NCI-H446 treated with DMSO at 0.1 percent for 48 hours (cell line): Measurements from ENCODE around the gene KIF13A.
A peak's percentile ranks its signal among the peaks of the same experiment; 100 is the strongest.
"Not testable (repeated sequence)": the region's sequence is repeated elsewhere in the genome, so short reads cannot be mapped to it uniquely, and the experiment has no call there.

Experiments
- DNase-seq: peaks from one replicate; lab custom pipeline; 2025; lab: John Stamatoyannopoulos, UW

The KIF13A gene

GRCh38 chr6:17870300-17871188 lies 116.9 kb downstream of the KIF13A start:
- no peak for DNase-seq

DNA sequence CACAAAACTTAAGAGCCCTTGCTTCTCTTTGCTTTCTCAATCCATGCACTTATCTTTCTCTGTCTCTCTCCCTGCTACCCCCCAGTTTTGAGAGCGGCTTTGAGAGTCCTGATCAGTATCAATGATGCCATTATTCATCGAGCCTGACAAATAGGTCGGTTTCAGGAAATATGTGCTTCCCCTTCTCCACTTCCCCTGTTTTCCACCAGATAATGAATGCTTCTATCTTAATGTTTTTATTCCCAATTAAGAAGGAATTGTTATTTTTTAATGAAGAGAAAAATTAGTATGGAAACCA lies 117.7 kb downstream of the KIF13A start:
- no peak for DNase-seq

GRCh38 chr6:17869010-17869752 lies 118.3 kb downstream of the KIF13A start:
- no peak for DNase-seq

DNA sequence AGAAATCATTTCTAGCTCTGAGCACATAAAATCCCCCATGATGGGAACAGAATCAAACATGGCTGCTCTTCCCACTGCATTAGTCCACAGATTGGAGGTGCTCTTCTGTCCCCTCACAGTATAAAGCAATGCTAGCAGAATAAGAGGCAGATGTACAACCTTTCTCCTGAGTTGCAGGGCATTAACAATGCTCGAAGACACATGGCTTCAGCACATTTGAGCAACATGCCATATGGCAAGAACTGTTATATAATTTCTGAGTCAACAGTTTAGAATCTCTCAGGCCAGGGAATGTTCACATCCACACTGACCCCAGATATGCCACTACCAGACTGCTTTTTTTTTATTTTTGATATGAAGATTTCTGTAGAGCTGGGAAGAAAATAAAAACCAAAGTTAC lies 119.6 kb downstream of the KIF13A start:
- DNase-seq = peak; percentile 91

- no peak for DNase-seq
Measured at GRCh38 chr6:17866876-17867444, 120.5 kb downstream of the KIF13A start.

- peak; percentile 44 for DNase-seq
Measured at GRCh38 chr6:17865798-17866725, 121.4 kb downstream of the KIF13A start.

GRCh38 chr6:17865243-17865642 lies 122.2 kb downstream of the KIF13A start:
- no peak for DNase-seq

DNA sequence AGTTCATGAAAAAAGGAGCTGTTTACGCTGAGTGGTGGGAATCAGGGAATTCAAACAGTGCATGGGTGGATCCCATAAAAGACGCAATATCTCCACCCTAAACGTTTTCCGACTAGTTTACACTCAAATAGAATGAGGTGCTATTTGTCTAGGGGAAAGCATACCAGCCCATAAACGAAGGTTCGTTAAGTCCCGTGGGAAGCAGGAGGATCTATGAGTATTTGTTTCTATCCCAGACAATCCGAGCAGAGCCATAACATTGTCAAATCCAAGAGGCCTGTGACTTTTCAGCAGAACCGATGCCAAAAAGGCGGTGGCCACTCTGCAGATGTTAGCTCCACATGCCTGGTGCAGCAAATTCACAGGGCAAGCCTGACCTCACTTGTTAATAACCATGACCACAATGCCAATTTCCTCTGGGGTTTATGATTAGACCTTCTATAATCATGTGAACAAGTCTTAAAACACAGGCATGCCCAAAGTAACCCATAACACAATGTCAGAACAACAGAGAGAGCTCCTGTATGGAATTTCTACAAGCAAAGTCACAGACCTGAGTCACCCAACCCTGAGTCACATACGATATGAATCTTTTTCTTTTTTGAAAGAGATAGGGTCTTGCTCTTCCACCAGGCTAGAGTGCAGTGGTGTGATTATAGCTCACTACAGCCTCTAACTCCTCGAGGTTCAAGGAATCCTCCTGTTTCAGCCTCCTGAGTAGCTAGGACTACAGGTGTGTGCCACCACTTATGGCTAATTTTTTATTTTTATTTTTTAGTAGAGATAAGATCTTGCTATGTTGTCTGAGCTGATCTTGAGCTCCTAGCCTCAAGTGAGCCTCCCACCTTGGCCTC lies 123.3 kb downstream of the KIF13A start:
- DNase-seq = no peak

DNA sequence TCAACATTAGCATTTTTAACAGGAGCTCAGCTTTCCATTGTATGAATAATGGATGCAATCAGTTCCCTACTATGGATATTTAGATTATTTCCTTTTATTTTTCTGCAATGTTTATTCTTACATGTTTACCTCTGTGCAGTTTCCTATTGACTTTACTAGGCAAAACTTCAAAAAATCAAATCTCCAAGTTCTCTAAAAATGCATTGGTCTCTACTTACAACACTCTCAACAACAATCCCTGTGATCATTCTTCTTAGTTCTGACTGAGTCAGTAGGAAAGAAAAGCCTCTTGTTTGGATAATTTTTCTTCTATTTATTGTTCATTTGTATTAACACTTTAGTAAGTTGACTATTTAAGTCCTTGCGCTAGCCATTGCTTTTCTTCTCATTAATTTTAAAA lies 126.1 kb downstream of the KIF13A start:
- no peak for DNase-seq

- DNase-seq = no peak
Measured at GRCh38 chr6:17859846-17860245, 127.6 kb downstream of the KIF13A start.

DNA sequence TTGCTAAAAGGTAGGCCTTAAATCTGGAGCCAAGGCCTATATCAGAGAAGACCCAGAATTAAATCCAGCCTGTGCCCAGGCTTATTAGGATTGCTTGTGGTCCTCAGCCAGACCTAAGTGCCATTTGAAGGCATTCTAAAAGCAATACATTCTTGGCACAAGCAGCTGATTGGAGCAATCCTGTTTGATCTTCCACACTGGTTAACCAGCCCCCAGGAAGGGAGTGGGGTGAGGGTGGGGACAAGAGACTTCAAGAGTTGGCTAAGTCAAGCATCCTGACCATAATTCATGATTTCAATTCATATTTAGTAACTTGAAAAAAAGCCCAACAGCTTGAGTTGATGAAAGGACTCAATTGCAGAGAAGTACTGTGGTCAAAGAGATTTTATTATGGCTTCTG lies 128.9 kb downstream of the KIF13A start:
- DNase-seq = no peak

GRCh38 chr6:17857188-17857587 lies 130.2 kb downstream of the KIF13A start:
- not testable (repeated sequence) for DNase-seq

DNA sequence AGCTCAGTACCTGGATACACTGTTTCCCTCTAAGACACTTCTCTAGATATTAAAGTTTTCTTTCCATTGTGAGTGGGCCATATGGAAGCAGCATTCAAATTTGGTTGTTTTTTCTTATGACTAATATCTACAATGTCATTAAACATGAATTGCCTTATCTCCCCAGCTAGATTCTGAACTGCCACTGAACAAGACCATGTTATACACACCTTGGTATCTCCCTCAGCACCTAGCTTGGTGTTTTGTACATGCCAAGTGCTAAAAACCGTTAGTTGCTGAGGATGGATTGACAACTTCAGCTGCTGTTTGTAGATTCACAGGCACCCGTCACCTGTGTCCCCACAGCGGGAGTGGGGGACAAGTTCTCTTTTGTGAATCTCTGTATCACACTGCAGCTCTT lies 131.1 kb downstream of the KIF13A start:
- DNase-seq = no peak

DNA sequence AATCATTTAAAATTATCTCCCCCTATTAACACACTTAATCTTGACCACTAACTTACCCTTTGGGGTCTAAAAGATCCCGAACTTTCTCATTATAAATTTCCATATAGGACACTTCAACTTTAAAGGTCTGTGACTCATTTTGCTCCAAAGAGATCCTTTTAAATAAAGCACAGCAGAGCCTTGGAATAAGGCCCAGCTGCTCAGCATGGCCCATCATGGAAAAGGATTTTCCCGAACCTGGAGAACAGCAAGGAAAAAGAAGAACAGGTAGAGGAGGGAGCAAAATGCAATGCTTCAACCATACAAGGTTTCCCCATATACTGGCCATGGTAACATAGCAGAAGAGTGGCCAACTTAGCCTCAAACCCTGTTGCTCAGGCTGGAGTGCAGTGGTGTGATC lies 132.1 kb downstream of the KIF13A start:
- no peak for DNase-seq

- DNase-seq = no peak
Measured at GRCh38 chr6:17853533-17853932, 133.9 kb downstream of the KIF13A start.

DNA sequence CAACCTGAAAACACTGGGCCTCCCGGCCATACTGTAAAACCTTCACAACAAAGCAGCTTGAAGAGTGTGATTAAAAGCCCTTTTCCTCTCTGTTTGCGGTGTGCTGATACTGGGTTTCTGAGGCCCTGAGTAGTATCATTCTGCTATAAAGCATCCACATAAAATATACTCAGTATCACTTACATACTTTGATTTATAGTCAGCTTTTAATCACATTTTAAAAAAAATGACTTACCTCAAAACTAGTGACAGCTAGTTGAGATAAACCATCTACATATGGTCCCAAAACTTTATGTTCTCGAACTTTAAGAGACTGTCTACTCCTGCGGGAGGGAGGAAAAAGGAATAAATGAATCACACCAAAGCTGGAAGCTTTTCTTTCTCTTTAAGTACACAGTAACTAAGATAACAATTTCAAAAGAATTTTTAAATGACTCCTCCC lies 135.7 kb downstream of the KIF13A start:
- no peak for DNase-seq

GRCh38 chr6:17851001-17851719 lies 136.3 kb downstream of the KIF13A start:
- DNase-seq = peak; percentile 47

DNA sequence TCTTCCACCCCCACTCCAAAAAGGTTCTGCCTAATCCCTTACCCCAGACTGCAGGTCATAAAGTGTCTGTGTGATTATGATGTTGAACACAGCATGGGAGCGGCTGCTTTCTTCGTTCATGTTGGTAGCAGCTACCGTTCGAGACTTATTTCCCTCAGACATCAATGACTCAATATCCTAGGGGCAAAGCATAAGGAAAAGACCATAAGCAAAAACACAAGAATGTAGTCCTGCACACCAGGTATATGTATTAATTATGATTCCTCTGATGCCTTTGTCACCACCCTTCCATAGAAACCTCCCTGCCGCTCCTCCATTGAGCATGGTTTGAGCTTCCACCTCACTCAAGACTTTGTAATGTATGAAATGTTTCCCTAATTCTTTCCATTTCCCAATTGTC lies 137.2 kb downstream of the KIF13A start:
- DNase-seq = no peak

GRCh38 chr6:17847203-17847760 lies 140.2 kb downstream of the KIF13A start:
- DNase-seq = no peak

GRCh38 chr6:17846762-17847161 lies 140.7 kb downstream of the KIF13A start:
- no peak for DNase-seq
